NT2/D1 (cell line): ENCODE results near the gene ERBB4.

ENCODE experiments used
- SUZ12 ChIP-seq: IDR thresholded peaks from 2 replicates; pipeline ENCODE4 v1.6.1; 2011; ENCODE audit not compliant: insufficient read length, insufficient read depth; ENCODE audit errors: extremely low read depth
- YY1 ChIP-seq: IDR thresholded peaks from 2 replicates; pipeline ENCODE4 v1.6.1; 2011; ENCODE audit not compliant: insufficient read length, insufficient read depth

- TF ChIP-seq YY1 (no peak), SUZ12 (no peak)
These were observed 562.5 kb downstream of the ERBB4 start for GRCh38 chr2:211976076-211976475.
